Endothelial cell of umbilical vein (primary cell): ENCODE data around the gene PRDM16.

Experiments used
- CTCF ChIP-seq, 2 donors: IDR thresholded peaks; 1 replicate in 1 of 2; 2 replicates in 1 of 2; pipeline ENCODE4 v1.5.1; 2011; ENCODE audit warnings: low read length in 2 of 2, mild to moderate bottlenecking in 2 of 2, moderate library complexity in 2 of 2, control low read depth in 1 of 2, inconsistent platforms in 1 of 2, low read depth in 1 of 2; ENCODE audit not compliant: insufficient read depth in 1 of 2; ENCODE audit errors: extremely low read depth in 1 of 2
- JUN ChIP-seq: IDR thresholded peaks from 2 replicates; pipeline ENCODE4 v1.6.1; 2011; ENCODE audit warnings: borderline replicate concordance, low read depth; ENCODE audit not compliant: insufficient read length, insufficient read depth
- POLR2A ChIP-seq: IDR thresholded peaks from 2 replicates; pipeline ENCODE4 v1.6.1; 2012; ENCODE audit warnings: low read depth, mild to moderate bottlenecking, control low read depth, low read length

- no peak for TF ChIP-seq CTCF (IDR thresholded peaks at IDR 0.05; ENCODE audit: extremely low read depth in 1 of 2, insufficient read depth in 1 of 2, low read depth in 1 of 2, low read length in 2 of 2)
- TF ChIP-seq POLR2A: no peak
- TF ChIP-seq JUN: no peak
These were observed 236.2 kb downstream of the PRDM16 start for GRCh38 chr1:3305156-3305555.
